MM.1S (cell line): Measurements from ENCODE around the gene PEAK1.

Experiments used
- EZH2 ChIP-seq: fragments of 300-600 bp; sonication (generic); optimal IDR thresholded peaks from 2 replicates; pipeline ENCODE3; 2017; ENCODE audit warnings: low read depth, mild to moderate bottlenecking, antibody characterized with exemption, low read length, mixed read lengths
- EZH2phosphoT487 ChIP-seq: fragments of 300-600 bp; sonication (generic); IDR thresholded peaks from 2 replicates; pipeline ENCODE4 v1.6.1; 2018; ENCODE audit warnings: antibody characterized with exemption, low read length
- TF ChIP-seq, protein P1 (sequence below): fragments of 300-600 bp; sonication (generic); IDR thresholded peaks from 2 replicates; pipeline ENCODE4 v1.5.1; 2016; ENCODE audit warnings: antibody characterized with exemption, low read length, mixed read lengths

DNA sequence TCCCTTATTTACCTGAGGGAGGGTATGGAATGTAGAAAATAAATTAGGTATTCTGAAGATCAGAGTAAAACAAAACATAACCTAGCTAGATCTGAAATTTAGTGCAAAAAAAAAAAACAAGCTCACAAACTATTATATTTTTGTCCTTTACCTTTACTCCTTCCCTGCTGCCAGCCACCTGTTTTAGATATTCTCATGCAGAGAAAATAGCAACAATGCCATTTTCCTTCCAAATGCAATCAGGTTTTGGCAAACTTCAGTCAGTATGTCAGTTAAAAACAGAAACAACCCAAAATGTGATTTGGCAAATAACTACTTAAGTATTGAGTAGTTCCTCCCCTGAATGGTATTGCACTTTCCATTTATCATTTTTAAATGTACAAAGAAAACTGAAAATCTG is 35.8 kb downstream of the PEAK1 start:
- TF ChIP-seq, protein P1, sequence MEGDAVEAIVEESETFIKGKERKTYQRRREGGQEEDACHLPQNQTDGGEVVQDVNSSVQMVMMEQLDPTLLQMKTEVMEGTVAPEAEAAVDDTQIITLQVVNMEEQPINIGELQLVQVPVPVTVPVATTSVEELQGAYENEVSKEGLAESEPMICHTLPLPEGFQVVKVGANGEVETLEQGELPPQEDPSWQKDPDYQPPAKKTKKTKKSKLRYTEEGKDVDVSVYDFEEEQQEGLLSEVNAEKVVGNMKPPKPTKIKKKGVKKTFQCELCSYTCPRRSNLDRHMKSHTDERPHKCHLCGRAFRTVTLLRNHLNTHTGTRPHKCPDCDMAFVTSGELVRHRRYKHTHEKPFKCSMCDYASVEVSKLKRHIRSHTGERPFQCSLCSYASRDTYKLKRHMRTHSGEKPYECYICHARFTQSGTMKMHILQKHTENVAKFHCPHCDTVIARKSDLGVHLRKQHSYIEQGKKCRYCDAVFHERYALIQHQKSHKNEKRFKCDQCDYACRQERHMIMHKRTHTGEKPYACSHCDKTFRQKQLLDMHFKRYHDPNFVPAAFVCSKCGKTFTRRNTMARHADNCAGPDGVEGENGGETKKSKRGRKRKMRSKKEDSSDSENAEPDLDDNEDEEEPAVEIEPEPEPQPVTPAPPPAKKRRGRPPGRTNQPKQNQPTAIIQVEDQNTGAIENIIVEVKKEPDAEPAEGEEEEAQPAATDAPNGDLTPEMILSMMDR, result no peak
- TF ChIP-seq EZH2 (no peak), EZH2phosphoT487 (no peak)
